HG03439 (cell line): ENCODE results near the gene SLC30A2.
"Not testable (repeated sequence)": the region's sequence is repeated elsewhere in the genome, so short reads cannot be mapped to it uniquely, and the experiment has no call there.

Experiments
- ATAC-seq: cut with Tn5 transposase; IDR thresholded peaks from one replicate; pipeline ENCODE4 v1.9.1; 2021; ENCODE audit warnings: mild to moderate bottlenecking, moderate library complexity; ENCODE audit not compliant: unreplicated experiment

SLC30A2 gene, protein sequence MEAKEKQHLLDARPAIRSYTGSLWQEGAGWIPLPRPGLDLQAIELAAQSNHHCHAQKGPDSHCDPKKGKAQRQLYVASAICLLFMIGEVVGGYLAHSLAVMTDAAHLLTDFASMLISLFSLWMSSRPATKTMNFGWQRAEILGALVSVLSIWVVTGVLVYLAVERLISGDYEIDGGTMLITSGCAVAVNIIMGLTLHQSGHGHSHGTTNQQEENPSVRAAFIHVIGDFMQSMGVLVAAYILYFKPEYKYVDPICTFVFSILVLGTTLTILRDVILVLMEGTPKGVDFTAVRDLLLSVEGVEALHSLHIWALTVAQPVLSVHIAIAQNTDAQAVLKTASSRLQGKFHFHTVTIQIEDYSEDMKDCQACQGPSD

DNA sequence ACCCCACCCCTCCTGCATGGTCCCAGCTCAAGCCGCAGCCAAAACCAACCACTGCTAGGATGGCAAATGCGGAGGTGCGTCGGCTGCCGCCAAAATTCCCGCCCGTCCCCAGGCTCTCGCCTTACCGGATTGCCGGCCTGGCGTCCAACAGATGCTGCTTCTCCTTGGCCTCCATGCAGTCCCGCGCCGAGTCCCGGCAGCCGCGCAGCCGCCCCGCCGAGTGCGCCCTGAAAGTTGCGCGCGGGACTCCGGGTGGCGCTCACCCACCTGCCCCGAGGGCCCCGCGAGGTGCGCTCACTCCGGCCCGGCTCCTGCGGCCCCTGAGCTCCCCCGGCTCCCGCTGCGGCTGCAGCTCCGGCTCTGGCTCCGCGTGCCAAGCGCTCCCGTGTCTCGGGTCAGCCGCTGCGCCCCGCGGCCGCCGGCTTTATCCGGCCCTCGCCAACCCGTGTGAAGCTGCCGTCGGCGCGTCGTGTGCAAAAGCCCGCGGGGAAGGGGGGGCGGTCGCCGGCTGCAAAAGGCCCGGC lies at the start of gene SLC30A2:
TSS of gene SLC30A2 (minus strand) at position 397 of the 524 bp plus-strand sequence. CDS start at position 175, 222 bp downstream.
- no peak for ATAC-seq

DNA sequence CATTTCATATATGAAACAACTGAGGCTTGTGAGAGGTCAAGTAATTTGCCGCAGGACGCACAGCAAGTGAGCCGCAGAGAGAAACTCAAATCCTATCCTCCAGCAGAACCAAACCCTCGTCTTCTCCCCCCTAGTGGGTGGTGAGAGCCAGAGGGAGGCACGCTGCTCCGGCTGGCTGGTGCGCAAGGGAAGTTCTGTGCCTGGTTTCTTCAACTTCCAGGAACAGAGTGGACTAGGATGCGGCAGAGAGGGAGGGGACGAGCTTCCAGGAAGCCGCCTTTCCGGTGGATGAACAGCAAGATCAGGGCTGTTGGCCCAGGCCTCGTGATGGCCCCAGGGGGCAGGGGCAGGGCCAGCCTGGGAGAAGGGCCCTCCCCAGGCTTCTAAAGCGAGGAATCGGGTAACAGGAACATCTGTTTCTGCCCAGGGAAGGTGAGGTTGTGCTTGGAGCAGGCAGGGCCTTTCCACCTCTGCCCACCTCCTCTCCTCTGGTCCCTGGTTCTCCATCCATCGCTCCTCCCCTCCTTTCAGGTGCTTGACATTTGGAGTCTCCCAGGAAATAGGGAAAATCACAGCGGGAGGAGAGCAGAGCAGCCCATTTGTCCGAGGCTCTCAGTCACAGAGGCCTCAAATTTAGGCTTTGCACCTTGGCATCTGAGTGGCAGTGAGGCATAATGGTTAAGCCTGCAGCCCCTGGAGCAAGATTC lies 48.9 kb upstream of the SLC30A2 start:
- no peak for ATAC-seq

DNA sequence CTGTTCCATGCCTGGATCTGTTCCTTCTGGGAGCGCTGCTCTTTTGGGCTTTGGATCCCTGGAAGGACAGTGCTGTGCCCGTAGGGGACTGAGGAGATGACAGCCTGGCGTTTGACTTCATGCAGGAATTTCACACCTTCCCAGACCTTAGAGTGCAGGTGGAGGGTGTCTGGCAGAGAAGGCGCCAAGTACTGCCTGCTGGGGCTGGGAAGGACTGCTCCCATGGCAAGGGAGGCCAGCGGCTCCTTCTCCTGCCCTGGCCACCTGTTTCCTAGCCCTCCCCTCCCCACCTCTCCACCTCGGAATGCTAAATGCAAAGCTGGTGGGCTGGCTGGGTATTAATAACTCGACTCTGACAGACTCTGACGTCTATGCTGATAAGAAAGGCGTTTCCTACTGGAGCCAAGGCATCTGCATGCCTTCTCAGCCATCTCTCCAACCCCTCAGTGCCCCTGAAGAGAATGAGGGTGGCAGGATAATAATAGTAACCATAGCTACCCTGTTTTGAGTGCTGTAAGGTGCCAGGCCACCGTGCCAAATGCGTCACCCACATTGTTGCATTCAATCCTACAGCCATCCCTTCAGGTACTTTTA lies 48.3 kb upstream of the SLC30A2 start:
- ATAC-seq: no peak

DNA sequence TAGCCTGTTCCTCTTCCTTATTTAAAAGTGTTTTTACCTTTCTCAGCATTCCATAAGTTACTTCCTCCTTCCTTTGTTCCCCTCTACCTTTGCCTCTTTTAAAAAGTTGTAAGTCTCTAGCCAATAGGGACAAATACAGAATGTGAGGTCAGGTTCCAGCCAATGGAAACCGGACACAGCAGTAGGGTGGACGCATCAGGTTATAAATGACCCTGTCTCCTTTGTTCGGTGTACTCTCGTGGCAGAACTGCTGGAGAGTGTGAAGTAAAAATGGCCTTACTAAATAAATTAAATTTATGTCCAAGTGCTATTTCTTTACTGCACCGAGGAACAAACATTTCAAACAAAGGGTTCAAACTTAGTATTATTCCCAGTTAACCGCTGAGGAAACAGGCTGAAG lies 47.7 kb upstream of the SLC30A2 start:
- not testable (repeated sequence) for ATAC-seq

GRCh38 chr1:26092422-26092821 lies 46.5 kb upstream of the SLC30A2 start:
- no peak for ATAC-seq

- ATAC-seq: no peak
Observed at GRCh38 chr1:26090893-26091292, 45.0 kb upstream of the SLC30A2 start.

GRCh38 chr1:26089125-26089524 lies 43.2 kb upstream of the SLC30A2 start:
- ATAC-seq: no peak

DNA sequence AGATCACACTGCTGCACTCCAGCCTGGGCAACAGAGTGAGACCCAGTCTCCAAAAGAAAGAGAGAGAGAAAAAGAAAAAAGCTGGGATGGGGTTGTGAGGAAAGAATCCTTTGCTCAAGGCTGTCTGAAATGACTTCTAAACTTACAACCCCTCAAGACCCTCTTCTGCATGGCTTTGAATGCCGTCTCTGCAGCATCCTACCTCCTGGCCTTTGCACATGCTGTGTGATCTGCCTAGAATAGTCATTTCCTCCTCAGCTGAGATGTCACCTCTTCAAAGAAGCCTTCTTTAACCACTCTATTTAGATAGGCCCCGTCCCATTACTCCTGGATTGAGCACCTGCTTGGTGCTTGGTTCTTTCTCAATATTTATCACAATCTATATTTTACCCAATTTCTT lies 38.9 kb upstream of the SLC30A2 start:
- ATAC-seq: no peak

- no peak for ATAC-seq
Observed at GRCh38 chr1:26084091-26084561, 38.2 kb upstream of the SLC30A2 start.

GRCh38 chr1:26083208-26083607 lies 37.3 kb upstream of the SLC30A2 start:
- no peak for ATAC-seq

- no peak for ATAC-seq
Observed at GRCh38 chr1:26082020-26082350, 36.1 kb upstream of the SLC30A2 start.

GRCh38 chr1:26081267-26082019 lies 35.5 kb upstream of the SLC30A2 start:
- ATAC-seq: no peak

GRCh38 chr1:26079960-26080814 lies 34.3 kb upstream of the SLC30A2 start:
- no peak for ATAC-seq

- no peak for ATAC-seq
Observed at GRCh38 chr1:26079178-26079563, 33.3 kb upstream of the SLC30A2 start.

DNA sequence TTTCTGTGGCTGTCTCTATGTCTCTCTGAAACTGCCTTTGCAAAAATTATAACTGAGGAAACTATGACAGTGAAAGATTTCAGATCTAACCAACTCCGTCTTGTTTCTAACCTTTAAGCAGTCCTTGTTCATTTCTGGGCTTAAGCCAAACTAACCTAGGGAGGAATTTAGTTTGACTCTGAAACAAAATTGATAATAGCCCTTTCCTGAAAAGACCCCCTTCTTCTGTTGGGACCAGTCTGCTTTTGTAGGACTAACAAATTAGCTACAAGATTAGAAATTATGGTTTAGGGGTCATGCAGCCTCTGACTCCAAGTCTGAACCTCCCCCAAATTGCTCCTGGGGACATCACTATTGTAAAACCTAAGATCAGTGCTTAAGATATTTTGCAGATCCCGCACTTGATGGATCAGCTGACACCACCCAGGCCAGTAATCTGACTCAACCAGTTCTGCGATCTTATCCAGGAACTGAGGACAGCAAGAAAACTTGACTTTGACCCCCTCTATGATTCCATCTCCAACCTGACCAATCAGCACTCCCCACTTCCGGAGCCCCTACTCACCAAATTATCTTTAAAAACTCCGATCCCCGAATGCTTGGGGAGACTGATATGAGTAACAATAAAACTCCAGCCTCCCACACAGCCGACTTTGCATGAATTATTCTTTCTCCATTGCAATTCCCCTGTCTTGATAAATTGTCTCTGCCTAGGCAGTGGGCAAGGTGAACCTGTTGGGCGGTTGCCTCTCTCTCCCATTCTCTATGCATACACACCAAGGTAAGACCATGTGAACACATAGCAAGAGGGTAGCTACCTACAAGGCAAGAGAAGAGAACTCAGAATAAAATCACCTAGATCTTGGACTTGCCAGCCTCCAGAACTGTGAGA lies 32.6 kb upstream of the SLC30A2 start:
- no peak for ATAC-seq

GRCh38 chr1:26077524-26077923 lies 31.6 kb upstream of the SLC30A2 start:
- ATAC-seq: no peak

DNA sequence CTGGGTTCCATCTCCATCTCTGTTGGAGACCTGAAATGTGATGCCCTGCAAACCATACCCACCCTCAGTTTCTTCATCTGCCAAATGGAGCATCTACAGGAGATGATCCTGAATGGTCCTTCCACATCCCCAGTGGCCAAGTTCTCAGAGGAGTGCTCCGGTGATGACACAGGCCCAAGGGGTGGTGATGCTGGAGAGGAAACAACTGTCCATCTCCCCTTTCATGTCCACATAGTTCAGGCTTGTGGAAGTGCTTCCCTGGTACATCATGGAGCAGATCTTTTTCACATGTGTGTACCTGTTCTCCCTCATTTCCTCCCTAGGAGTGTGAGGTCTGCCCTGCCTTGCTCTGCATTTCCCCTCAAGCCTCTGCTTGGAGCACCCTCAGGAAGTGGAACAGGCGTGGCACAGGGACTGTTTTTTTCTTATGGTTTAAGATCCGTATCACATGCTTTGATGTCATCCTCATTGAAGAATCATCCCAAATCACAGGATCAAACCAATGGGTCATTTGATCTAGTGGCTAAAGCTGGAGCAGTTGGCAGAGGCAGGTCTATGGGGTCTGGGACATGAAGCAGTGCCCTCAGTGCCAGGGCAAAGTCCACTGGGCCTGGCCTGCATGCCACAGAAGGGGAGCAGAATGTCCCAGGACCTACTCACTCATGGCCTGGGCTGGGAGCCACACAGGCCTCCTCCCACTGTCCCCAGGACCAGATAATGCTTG lies 29.7 kb upstream of the SLC30A2 start:
- no peak for ATAC-seq

GRCh38 chr1:26072305-26072704 lies 26.4 kb upstream of the SLC30A2 start:
- ATAC-seq: no peak
